ENCODE data around the gene IGIP.
"Not testable (repeated sequence)": the region's sequence is repeated elsewhere in the genome, so short reads cannot be mapped to it uniquely, and the experiment has no call there.

- TF ChIP-seq SUZ12 (IDR thresholded peaks at IDR 0.05; ENCODE audit: extremely low read depth, insufficient read depth, insufficient read length); ZNF274 (IDR thresholded peaks at IDR 0.05; ENCODE audit: low read depth, low read length); YY1 (IDR thresholded peaks at IDR 0.05; ENCODE audit: insufficient read depth, insufficient read length): not testable (repeated sequence)
Measured at GRCh38 chr5:140154710-140155381, 29.1 kb downstream of the IGIP start.

Measured in NT2/D1 (cell line).